ENCODE results near the gene GLUD2.
"Not testable (repeated sequence)": the region's sequence is repeated elsewhere in the genome, so short reads cannot be mapped to it uniquely, and the experiment has no call there.

The GLUD2 gene

DNA sequence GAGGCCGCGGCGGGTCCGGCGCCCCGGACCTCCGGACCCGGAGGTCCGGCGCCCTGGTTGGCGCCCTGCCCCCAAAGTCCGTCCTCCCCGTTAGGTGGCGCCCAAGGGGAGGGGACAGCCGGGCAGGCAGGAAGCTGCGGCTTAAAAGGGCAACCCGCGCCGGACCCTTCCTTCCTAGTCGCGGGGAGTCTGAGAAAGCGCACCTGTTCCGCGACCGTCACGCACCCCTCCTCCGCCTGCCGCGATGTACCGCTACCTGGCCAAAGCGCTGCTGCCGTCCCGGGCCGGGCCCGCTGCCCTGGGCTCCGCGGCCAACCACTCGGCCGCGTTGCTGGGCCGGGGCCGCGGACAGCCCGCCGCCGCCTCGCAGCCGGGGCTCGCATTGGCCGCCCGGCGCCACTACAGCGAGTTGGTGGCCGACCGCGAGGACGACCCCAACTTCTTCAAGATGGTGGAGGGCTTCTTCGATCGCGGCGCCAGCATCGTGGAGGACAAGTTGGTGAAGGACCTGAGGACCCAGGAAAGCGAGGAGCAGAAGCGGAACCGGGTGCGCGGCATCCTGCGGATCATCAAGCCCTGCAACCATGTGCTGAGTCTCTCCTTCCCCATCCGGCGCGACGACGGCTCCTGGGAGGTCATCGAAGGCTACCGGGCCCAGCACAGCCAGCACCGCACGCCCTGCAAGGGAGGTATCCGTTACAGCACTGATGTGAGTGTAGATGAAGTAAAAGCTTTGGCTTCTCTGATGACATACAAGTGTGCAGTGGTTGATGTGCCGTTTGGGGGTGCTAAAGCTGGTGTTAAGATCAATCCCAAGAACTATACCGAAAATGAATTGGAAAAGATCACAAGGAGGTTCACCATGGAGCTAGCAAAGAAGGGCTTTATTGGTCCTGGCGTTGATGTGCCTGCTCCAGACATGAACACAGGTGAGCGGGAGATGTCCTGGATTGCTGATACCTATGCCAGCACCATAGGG, at the start of gene GLUD2:
Gene GLUD2, plus strand, starts transcription at position 170 of the 979 bp plus-strand sequence. Its CDS starts 75 bp downstream, at position 245.
- H3K27ac Mint-ChIP-seq; H3K36me3 Mint-ChIP-seq (ENCODE audit: low read depth); H3K4me3 Mint-ChIP-seq; H3K4me1 Mint-ChIP-seq (ENCODE audit: low read depth); H3K9me3 Mint-ChIP-seq: not testable (repeated sequence)
- peaks cover 20% of the 10 kb centered on the region for H3K27me3 Mint-ChIP-seq

DNA sequence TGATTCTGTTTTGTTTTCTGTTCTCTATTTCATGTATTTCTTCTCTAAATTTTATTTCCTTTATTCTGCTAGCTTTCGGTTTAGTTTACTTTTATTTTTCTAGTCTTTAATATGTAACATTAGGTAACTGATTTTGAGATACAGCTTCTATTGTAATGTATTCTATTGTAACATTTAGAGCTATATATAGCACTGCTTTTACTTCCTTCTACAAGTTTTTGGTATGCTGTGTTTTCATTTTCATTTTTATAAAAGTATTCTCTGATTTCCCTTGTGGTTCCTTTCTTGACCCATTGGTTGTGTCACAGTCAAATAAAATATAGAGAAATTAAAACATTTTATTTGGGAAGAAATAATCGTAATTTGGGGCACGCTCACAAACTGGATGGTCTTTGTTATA, 48.0 kb upstream of the GLUD2 start:
- H3K4me3 Mint-ChIP-seq = no peak overlapping the region
- H3K9me3 Mint-ChIP-seq = no peaks in the 10 kb centered on the region
- no peak overlapping the region for H3K27ac Mint-ChIP-seq
- no peaks in the 10 kb centered on the region for H3K4me1 Mint-ChIP-seq (ENCODE audit: low read depth)
- no peaks in the 10 kb centered on the region for H3K36me3 Mint-ChIP-seq (ENCODE audit: low read depth)
- peaks cover 3% of the 10 kb centered on the region for H3K27me3 Mint-ChIP-seq

DNA sequence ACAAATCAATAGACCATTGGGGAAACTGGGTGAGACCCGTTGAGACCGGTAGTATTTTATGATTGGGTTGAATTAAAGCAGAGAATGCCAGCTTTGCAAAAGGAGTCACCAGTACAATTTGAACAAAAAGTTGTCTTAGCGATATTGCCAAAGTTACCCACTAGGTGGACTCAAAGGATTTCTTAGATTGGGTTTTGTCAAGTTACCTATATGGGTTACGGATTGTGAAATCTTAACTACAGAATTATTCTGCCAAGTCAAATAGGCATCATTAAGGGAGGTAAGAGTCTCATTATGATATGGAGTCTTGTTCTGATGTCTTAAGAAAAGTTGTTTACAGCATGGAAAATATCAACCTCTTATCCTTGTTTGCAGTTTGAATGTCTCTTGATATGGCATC, 46.8 kb upstream of the GLUD2 start:
- Mint-ChIP-seq H3K4me1 (ENCODE audit: low read depth) (no peaks in the 10 kb centered on the region), H3K27me3 (no peaks in the 10 kb centered on the region), H3K36me3 (ENCODE audit: low read depth) (no peaks in the 10 kb centered on the region), H3K4me3 (no peak overlapping the region), H3K27ac (no peak overlapping the region), H3K9me3 (no peaks in the 10 kb centered on the region)

DNA sequence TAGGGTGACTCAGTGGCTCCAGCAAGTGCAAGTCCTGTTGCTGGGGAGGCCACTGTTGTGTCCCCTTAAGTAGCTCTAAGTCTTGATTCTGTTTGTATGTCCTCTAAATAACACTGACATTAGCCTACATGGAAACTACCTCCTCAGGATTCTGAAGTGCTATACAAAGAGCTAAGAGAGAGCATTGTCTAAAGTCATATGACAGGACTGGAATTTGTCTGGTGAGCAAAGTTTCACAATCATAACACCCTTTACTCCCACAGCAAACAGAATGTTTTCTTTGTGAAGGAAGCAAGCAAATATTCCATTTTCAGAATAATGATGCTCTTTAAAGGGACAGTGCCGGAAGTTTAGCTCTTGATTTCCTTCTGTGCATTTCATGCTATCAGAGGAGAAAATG, 38.5 kb upstream of the GLUD2 start:
- no peak overlapping the region for H3K4me3 Mint-ChIP-seq
- H3K36me3 Mint-ChIP-seq (ENCODE audit: low read depth) = no peaks in the 10 kb centered on the region
- H3K4me1 Mint-ChIP-seq (ENCODE audit: low read depth) = no peaks in the 10 kb centered on the region
- peaks cover 4% of the 10 kb centered on the region for H3K9me3 Mint-ChIP-seq
- H3K27ac Mint-ChIP-seq = no peak overlapping the region
- H3K27me3 Mint-ChIP-seq = peaks cover 4% of the 10 kb centered on the region

DNA sequence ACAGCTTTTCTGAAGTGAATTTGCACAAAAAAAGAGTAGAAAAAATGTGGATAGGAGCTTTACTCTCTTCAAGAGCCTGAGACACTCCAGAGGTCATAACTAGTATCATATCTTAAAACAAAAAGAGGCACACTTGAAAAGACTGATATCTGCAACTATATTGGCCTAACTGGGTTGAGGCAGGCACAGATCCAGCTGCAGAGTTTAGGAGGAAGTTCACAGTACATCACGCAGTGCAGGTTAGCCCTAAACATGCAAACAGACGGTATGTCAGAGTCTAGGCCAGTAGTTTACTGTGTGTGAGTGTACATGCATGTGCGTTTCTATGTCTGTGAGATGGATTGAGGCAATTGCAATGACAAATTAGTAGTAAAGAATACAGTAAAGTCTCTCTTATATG, 37.6 kb upstream of the GLUD2 start:
- Mint-ChIP-seq H3K4me3 (no peak overlapping the region), H3K9me3 (peaks cover 4% of the 10 kb centered on the region), H3K27me3 (peaks cover 4% of the 10 kb centered on the region), H3K27ac (no peak overlapping the region), H3K4me1 (ENCODE audit: low read depth) (no peaks in the 10 kb centered on the region), H3K36me3 (ENCODE audit: low read depth) (no peaks in the 10 kb centered on the region)

DNA sequence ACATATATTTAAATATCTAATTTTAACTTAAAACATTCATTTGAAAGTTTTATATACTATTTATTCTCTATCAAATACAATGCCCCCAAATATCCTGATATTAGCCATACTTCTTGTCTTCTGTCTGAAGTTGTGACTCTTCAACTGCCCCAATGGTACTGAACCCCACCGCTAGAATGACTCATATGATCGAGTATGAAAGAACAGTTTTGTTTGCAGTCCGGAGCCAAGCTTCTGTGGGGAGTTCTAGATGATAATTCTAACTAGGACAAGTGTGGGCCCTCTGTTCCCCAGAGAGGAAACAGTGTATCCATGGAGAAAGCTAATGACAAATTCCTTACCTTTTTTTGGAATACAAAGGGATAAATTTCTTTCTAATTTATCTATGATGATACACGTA, 37.2 kb upstream of the GLUD2 start:
- Mint-ChIP-seq H3K4me1 (ENCODE audit: low read depth) (no peaks in the 10 kb centered on the region), H3K4me3 (no peak overlapping the region), H3K27ac (no peak overlapping the region), H3K36me3 (ENCODE audit: low read depth) (no peaks in the 10 kb centered on the region), H3K9me3 (peaks cover 4% of the 10 kb centered on the region), H3K27me3 (peaks cover 4% of the 10 kb centered on the region)

DNA sequence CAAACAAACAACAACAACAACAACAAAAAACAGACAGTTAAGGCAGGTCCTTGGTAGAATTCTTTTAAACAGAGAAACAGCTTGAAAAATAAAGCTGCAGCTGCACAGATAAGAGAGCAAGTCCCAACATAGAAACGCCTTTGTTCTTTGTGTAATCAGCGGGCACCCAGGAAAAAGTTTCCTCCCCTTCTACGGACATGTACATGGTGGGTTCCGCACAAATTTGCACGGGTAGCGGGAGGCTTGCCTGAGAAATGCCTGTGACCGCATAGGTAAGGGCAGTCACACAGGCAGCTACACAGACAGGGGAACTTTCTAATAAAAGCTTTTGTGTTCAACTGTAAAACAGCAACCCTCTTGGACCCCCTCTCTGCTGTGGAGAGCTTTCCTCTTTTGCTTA, 36.2 kb upstream of the GLUD2 start:
- H3K27ac Mint-ChIP-seq = no peak overlapping the region
- no peaks in the 10 kb centered on the region for H3K36me3 Mint-ChIP-seq (ENCODE audit: low read depth)
- no peak overlapping the region for H3K4me3 Mint-ChIP-seq
- peaks cover under 1% of the 10 kb centered on the region for H3K9me3 Mint-ChIP-seq
- H3K4me1 Mint-ChIP-seq (ENCODE audit: low read depth) = no peaks in the 10 kb centered on the region
- H3K27me3 Mint-ChIP-seq = peaks cover 4% of the 10 kb centered on the region

DNA sequence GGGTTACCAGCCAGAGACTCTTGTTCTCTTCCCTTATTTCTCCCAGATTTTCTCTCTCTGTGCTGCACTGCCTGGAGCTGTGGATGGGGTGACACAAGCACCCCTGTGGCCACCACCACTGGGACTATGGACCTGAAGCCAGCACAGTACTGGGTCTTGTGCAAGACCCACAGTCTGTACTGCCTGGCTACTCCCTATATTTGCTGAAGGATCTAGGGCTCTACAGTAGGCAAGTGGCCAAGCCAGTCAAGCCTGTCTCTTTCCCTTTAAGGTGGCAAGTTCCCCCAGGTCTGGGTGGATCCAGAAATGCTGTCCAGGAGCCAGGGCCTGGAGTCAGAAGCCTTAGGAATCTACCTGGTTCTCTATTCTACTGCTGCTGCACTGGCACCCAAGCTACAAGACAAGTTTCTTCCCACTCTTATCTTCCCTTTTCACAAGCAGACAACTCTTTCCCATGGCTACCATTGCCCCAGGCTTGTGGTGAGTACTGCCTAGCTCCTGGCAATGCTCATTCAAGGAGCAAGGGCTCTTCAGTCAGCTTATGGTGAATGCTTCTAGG, 33.4 kb upstream of the GLUD2 start:
- Mint-ChIP-seq H3K27me3 (peaks cover 4% of the 10 kb centered on the region), H3K9me3 (no peaks in the 10 kb centered on the region), H3K4me1 (ENCODE audit: low read depth) (no peaks in the 10 kb centered on the region), H3K36me3 (ENCODE audit: low read depth) (no peaks in the 10 kb centered on the region), H3K4me3 (no peak overlapping the region), H3K27ac (no peak overlapping the region)

DNA sequence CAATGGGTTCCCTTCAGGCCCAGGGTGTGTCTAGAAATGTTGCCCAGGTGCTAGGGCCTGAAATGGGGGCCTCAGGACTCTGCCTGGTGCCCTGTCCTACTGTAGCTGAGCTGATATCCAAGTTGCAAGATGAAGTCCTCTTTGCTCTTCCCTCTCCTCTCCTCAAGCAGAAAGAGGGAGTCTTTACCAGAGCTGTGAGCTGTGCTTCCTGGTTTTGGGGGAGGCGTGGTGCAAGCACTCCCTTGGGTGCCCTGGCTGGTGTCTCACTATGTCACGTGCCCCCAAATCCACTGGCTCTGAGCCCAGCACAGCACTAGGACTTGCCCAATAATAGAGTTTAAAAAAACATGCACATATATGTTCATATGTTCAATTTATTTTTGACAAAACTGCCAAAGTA, 32.6 kb upstream of the GLUD2 start:
- Mint-ChIP-seq H3K27ac (no peak overlapping the region), H3K4me3 (no peak overlapping the region), H3K27me3 (peaks cover 4% of the 10 kb centered on the region), H3K36me3 (ENCODE audit: low read depth) (no peaks in the 10 kb centered on the region), H3K9me3 (no peaks in the 10 kb centered on the region), H3K4me1 (ENCODE audit: low read depth) (no peaks in the 10 kb centered on the region)

DNA sequence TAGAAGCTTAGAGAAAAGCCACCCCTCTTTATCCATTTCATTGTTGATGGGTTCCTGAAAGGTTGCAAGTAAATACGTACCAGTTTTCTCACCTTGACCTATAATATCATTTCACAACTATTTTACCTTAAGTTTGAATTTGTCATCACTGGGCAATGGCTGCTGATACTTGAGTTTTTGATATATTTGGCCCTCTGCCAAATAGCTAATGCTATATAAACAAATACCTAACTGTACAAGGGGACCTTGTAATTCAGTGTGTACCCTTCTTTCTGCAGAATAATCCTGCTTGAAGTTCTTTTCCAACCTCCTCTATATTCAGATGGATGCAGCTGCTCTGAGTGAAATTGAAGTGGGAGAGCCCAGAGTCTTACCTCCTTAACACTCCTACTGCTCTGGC, 19.0 kb upstream of the GLUD2 start:
- no peaks in the 10 kb centered on the region for H3K9me3 Mint-ChIP-seq
- no peaks in the 10 kb centered on the region for H3K36me3 Mint-ChIP-seq (ENCODE audit: low read depth)
- no peaks in the 10 kb centered on the region for H3K4me1 Mint-ChIP-seq (ENCODE audit: low read depth)
- H3K4me3 Mint-ChIP-seq = no peak overlapping the region
- peaks cover 5% of the 10 kb centered on the region for H3K27me3 Mint-ChIP-seq
- H3K27ac Mint-ChIP-seq = no peak overlapping the region

DNA sequence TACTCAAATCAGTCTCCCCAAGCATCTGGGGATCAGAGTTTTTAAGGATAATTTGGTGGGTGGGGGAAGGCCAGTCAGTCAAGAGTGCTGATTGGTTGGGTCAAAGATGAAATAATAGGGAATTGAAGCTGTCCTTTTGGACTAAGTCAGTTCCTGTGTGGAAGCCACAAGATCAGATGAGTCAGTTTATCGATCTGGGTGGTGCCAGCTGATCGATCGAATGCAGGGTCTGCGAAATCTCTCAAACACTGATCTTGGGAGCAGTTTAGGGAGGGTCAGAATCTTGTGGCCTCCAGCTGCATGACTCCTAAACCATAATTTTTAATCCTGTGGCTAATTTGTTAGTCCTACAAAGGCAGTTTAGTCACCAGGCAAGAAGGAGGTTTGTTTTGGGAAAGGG, 17.3 kb upstream of the GLUD2 start:
- Mint-ChIP-seq H3K27me3 (peaks cover 5% of the 10 kb centered on the region), H3K36me3 (ENCODE audit: low read depth) (no peaks in the 10 kb centered on the region), H3K4me3 (no peak overlapping the region), H3K27ac (no peak overlapping the region), H3K4me1 (ENCODE audit: low read depth) (no peaks in the 10 kb centered on the region), H3K9me3 (no peaks in the 10 kb centered on the region)

DNA sequence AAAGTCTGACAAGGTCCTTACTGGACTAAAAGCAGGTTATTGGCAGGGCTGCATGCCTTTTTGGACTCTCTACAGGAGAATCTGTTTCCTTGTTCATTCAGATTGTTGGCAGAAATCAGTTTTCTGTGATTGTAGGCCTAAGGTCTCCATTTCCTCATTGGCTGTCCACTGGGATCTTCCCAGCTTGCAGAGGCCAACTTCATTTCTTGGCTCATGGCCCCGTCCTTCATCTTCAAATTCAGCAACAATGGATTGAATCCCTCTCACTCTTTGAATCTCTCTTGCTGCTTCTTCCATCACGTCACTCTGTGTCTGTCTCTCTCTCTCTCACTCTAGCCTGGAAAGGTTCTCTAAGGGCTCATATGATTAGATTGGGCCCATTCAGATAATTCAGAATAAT, 14.9 kb upstream of the GLUD2 start:
- Mint-ChIP-seq H3K27ac (no peak overlapping the region), H3K9me3 (no peaks in the 10 kb centered on the region), H3K4me3 (no peak overlapping the region), H3K27me3 (peaks cover 9% of the 10 kb centered on the region), H3K36me3 (ENCODE audit: low read depth) (no peaks in the 10 kb centered on the region), H3K4me1 (ENCODE audit: low read depth) (no peaks in the 10 kb centered on the region)

DNA sequence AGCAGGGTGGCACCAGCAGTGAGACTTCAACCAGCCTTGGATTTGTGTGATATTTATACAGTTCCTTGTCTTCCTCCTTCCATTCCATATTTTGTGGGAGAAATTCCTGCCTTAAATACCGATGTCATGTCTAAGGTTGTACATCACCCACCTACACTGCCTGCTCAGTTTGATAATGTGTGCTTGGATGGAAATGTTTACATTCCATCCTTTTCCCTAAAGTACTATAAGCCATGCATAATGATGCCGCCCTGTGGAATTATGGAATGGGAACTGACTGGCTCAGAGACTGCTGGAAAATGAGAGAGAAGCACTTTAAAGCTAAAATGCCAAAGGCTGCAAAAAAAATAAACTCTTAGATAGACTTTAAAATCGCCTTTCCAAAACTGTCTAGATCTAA, 11.3 kb upstream of the GLUD2 start:
- H3K4me1 Mint-ChIP-seq (ENCODE audit: low read depth) = no peaks in the 10 kb centered on the region
- H3K4me3 Mint-ChIP-seq = no peak overlapping the region
- H3K9me3 Mint-ChIP-seq = no peaks in the 10 kb centered on the region
- peaks cover 9% of the 10 kb centered on the region for H3K27me3 Mint-ChIP-seq
- no peak overlapping the region for H3K27ac Mint-ChIP-seq
- H3K36me3 Mint-ChIP-seq (ENCODE audit: low read depth) = no peaks in the 10 kb centered on the region

DNA sequence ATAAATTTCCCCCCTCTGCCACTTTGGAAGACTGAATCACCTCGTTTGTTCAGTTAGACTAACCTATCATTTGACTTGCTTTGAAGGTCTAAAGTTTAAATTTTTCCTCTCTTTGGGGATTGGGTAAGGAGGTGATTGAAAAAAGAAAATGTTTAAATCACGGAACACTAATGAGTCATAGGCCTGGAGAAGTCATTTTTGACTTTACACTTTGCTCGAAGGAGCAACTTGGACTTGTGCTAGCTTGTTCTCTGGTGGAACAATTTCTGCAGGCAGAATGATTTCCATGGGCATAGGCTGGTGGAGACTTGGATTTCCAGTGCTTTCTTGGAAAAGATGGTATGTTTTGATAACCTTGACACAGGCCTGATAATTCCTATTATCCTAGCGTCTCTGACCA, 10.5 kb upstream of the GLUD2 start:
- Mint-ChIP-seq H3K27ac (no peak overlapping the region), H3K4me1 (ENCODE audit: low read depth) (no peaks in the 10 kb centered on the region), H3K9me3 (no peaks in the 10 kb centered on the region), H3K4me3 (no peak overlapping the region), H3K36me3 (ENCODE audit: low read depth) (no peaks in the 10 kb centered on the region), H3K27me3 (peaks cover 9% of the 10 kb centered on the region)

DNA sequence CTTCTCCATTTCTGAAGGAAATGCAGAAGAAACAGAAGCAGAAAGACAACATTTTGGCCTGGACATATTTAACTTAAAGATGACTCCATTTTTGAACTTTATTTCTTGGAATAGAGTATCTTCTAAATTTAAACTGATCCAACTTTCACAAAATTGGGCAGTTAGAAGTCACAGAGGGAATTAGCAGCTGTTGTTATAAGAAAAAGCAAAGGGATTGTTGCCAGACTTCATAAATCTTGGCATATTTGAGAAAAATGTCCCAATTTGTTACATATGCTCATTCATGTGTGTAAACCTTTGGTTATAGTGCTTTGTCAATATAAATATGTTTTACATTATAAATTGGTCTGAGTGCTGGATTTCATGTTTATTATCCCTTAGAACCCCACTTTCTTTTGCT, 3.4 kb downstream of the GLUD2 start:
- Mint-ChIP-seq H3K4me1 (ENCODE audit: low read depth) (no peaks in the 10 kb centered on the region), H3K36me3 (ENCODE audit: low read depth) (no peaks in the 10 kb centered on the region), H3K9me3 (no peaks in the 10 kb centered on the region), H3K4me3 (no peak overlapping the region), H3K27ac (no peak overlapping the region), H3K27me3 (peaks cover 17% of the 10 kb centered on the region)

DNA sequence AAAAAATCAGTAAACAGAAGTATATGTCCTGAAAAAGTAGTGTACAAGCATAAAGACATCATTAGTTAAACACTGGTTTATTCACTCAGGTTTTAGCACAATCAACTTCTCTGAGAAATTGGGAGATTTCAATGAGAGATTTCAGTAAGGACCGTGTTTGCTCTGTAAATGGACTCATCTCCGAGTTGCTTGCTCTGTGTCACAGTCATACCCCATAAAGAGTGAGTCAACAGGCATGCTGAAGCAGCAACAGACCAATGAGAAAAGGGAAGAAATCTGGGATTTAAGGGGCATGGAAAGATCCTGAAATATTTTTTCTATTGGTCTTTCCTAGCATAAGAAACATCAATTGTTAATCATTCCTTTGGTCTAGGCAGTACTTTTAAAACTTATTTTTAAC, 4.7 kb downstream of the GLUD2 start:
- Mint-ChIP-seq H3K36me3 (ENCODE audit: low read depth) (no peaks in the 10 kb centered on the region), H3K4me3 (no peak overlapping the region), H3K9me3 (no peaks in the 10 kb centered on the region), H3K27ac (no peak overlapping the region), H3K27me3 (peaks cover 12% of the 10 kb centered on the region), H3K4me1 (ENCODE audit: low read depth) (no peaks in the 10 kb centered on the region)
